HFF-Myc (cell line): ENCODE data around the gene DUSP9.

Source experiments
- DNase-seq: peaks from one replicate; pipeline ENCODE4 v3.0.0-alpha.2; 2011; ENCODE audit warnings: low read depth; ENCODE audit errors: extremely low read depth
- H3K4me3 ChIP-seq: replicated peaks from 2 replicates; pipeline ENCODE4 v1.5.1; 2011; ENCODE audit warnings: low read depth, mild to moderate bottlenecking, control low read depth, low read length
- TF ChIP-seq, protein P1 (sequence below): IDR thresholded peaks from 2 replicates; pipeline ENCODE4 v1.5.1; 2012; ENCODE audit warnings: mild to moderate bottlenecking, low read depth, low read length, control low read depth; ENCODE audit errors: missing control alignments

The DUSP9 gene

DNA sequence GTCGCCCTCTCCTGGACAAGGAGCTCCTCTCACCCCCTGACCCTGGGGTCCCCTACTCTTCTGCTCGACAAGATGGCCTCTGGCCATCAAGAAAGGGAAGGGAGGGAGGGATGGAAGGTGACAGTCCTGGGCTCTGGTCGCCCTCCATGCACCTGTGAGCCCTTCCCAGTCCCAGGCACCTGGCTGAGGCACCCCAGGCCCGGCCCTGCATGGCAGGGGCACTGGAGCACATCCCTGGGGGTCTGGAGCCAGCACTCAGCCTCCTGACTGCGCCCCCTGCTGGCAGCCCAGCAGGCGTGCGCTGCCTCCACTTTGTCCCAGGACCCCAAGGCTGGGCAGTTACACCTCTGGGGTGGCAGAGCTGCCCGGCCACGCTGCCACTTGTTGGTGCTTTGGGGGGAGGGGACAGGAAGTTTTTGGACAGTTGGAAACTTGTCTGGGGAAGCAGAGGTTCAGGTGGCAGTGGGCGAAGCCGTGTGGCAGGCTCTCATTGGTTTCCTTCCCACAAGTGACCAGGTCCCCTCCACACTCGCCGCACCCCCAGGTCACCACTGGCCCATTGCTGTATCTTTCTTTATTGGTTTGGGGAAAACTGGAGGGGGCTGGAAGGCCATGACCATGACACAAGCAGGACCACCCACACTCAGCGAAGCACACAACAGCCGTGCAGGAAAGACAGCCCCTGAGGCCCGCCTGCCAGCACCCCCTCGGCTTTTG lies 22.3 kb downstream of the DUSP9 start:
- no peak for DNase-seq
- H3K4me3 ChIP-seq: no peak overlapping the region
- TF ChIP-seq, protein P1, sequence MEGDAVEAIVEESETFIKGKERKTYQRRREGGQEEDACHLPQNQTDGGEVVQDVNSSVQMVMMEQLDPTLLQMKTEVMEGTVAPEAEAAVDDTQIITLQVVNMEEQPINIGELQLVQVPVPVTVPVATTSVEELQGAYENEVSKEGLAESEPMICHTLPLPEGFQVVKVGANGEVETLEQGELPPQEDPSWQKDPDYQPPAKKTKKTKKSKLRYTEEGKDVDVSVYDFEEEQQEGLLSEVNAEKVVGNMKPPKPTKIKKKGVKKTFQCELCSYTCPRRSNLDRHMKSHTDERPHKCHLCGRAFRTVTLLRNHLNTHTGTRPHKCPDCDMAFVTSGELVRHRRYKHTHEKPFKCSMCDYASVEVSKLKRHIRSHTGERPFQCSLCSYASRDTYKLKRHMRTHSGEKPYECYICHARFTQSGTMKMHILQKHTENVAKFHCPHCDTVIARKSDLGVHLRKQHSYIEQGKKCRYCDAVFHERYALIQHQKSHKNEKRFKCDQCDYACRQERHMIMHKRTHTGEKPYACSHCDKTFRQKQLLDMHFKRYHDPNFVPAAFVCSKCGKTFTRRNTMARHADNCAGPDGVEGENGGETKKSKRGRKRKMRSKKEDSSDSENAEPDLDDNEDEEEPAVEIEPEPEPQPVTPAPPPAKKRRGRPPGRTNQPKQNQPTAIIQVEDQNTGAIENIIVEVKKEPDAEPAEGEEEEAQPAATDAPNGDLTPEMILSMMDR: peak; percentile 73

GRCh38 chrX:153669901-153670731 lies 23.1 kb downstream of the DUSP9 start:
- no peak overlapping the region for H3K4me3 ChIP-seq
- DNase-seq: no peak
- TF ChIP-seq, protein P1: no peak

DNA sequence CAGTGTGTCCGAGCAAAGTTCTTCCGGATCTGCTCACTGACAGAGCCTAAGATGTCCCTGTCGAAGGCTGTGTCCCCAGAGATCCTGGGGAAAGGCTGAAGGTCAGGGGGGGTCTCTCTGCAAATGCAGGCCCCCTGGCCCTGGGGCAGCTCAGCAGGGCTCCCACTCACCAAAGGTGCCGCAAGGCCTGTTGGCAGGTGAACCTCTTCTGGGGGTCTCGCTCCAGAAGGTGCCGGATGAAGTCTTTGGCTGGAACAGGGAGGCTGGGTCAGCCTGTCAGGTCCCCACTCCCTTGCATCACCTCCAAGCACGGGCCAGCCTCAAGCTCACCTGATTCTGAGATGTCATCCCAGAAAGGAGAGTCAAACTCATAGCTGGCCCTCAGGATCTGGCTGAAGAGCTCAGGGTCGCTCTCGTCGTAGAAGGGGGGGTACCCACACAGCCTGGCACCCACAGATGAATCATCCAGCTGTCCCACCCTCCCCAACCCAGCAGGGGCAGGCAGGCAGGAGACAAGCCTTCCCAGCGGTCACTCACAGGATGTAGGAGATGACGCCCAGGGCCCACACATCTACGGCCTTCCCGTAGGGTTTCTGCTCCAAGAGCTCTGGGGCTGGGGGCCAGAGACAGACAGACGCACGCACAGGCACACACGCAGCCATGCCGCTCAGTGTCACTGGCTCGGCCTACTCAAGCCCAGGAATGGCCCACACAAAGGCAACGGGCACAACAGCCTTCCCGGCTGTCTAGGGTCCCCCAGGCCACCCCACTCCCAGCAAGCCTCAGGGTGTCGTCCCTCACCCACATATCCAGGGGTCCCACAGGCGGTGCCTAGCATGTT lies 24.0 kb downstream of the DUSP9 start:
- no peak overlapping the region for H3K4me3 ChIP-seq
- TF ChIP-seq, protein P1: no peak
- no peak for DNase-seq

GRCh38 chrX:153671589-153672530 lies 24.9 kb downstream of the DUSP9 start:
- DNase-seq: no peak
- H3K4me3 ChIP-seq: no peak overlapping the region
- TF ChIP-seq, protein P1: no peak

DNA sequence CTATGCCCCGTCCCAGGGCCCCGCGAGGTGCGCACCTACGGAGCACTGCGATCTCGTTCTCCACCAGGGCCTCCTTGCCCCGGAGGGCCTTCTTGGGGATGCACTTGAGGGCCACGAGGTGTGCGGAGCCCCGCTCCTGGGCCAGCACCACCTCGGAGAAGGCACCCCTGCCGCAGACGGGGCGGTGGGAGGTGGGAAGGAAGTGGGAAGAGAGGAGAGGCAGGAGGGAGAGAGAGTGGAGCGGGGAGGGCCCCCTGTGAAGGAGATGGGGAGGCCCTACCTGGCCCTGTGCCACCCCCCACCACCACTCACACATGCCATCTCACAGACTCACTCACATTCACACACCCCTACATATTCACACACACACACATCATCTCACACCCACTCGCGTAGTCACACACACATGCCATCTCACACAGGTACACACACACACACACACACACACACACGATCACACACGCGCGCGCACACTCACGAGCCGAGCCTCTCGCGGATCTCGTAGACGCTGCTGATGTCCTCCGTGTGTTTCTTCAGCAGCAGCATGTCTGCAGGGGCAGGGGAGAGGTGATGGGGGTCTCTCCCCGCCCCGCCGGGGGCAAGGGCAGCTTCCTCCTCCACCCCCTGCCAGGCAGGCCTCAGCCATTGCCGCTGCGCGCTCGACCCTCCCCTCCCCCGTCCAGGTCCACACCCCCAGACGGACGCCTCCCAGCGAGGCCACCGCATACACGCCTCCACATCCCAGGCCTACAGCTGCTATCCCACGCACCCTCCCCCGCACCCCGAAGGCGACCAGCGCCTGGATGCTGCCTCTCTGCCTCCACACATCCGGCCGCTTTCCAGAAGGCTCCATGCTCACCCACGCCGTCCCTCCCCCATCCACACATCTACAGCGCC lies 25.8 kb downstream of the DUSP9 start:
- DNase-seq: no peak
- no peak overlapping the region for H3K4me3 ChIP-seq
- TF ChIP-seq, protein P1: no peak
